ENCODE results near the gene ADAMTS17.

ADAMTS17 gene

GRCh38 chr15:99929266-99929665, 412.5 kb downstream of the ADAMTS17 start:
- TF ChIP-seq TEAD4 (IDR thresholded peaks at IDR 0.05), result no peak
- TF ChIP-seq MAX (IDR thresholded peaks at IDR 0.05), result no peak
- no peak for TF ChIP-seq YY1 (IDR thresholded peaks at IDR 0.05; ENCODE audit: low read depth)
- no peak for TF ChIP-seq RAD21 (IDR thresholded peaks at IDR 0.05; ENCODE audit: low read depth)

- TF ChIP-seq MAX (IDR thresholded peaks at IDR 0.05) (no peak), CEBPB (IDR thresholded peaks at IDR 0.05) (no peak), TAF1 (IDR thresholded peaks at IDR 0.05; ENCODE audit: low read depth) (no peak), RAD21 (IDR thresholded peaks at IDR 0.05; ENCODE audit: low read depth) (peak; percentile 72)
These were observed 413.3 kb downstream of the ADAMTS17 start for GRCh38 chr15:99928429-99928981.

GRCh38 chr15:99925661-99926461, 415.9 kb downstream of the ADAMTS17 start:
- TF ChIP-seq FOXM1 (IDR thresholded peaks at IDR 0.05; ENCODE audit: borderline replicate concordance, low read depth), result no peak
- TF ChIP-seq MAX (IDR thresholded peaks at IDR 0.05), result peak; percentile 53; the same call in 1 of the 2 replicates

- TF ChIP-seq YY1 (IDR thresholded peaks at IDR 0.05; ENCODE audit: low read depth), result no peak
- no peak for TF ChIP-seq USF1 (IDR thresholded peaks at IDR 0.05)
These were observed 418.1 kb downstream of the ADAMTS17 start for GRCh38 chr15:99923711-99924110.

Data from Ishikawa (cell line).